HCT116 (cell line): ENCODE measurements around the gene CNTNAP2. TPM values are rescaled to one million over a fixed set of nuclear protein-coding genes. Genes with fewer than 3 reads are reported as not detected.

Source experiments
- ATAC-seq: fragments of 200-7000 bp; cut with Tn5 transposase; 2 replicates; pipeline ENCODE4 v1.9.1; 2020; ENCODE audit warnings: mild to moderate bottlenecking, moderate library complexity
- BruUV-seq: library from RNA; stranded (reverse); fragments of 400-500 nt; replicated peaks from 2 replicates; lab custom pipeline; 2021; lab: Mats Ljungman, UMichigan
- CTCF ChIA-PET: fragments of 300-600 bp; sonication (Branson Sonifier 250); formaldehyde crosslinking; loops from one replicate; lab custom pipeline; 2021; ENCODE audit warnings: antibody characterized with exemption; lab: Charles Lee
- POLR2A ChIA-PET: fragments of 300-600, 350-600 bp; sonication (Branson Sonifier 250); formaldehyde crosslinking; loops from one replicate; lab custom pipeline; 2021; ENCODE audit warnings: antibody characterized with exemption; lab: Charles Lee
- RAD21 ChIA-PET, 2 experiments: fragments of 300-600 bp; sonication (Branson Sonifier 250); formaldehyde crosslinking; loops; one replicate each; lab custom pipeline; 2023; ENCODE audit warnings: low total read pairs in 2 of 2; ENCODE audit not compliant: uncharacterized antibody in 2 of 2, unreplicated experiment in 2 of 2, low non-redundant PET in 1 of 2; lab: Charles Lee
- DNase-seq: peaks from one replicate; pipeline ENCODE4 v3.0.0-alpha.2; 2010; ENCODE audit warnings: low read depth, low spot score
- H2AFZ ChIP-seq: fragments of 200-600 bp; shearing (Covaris generic), sonication (generic); 2 replicates; pipeline ENCODE4 v1.6.1; 2017; ENCODE audit warnings: low read depth, mixed run types, mixed read lengths, antibody characterized with exemption, low read length; ENCODE audit not compliant: poor library complexity, severe bottlenecking
- H3K27ac ChIP-seq: 2 replicates; pipeline ENCODE4 v1.5.1; 2012; ENCODE audit warnings: low read depth, low read length
- H3K27me3 ChIP-seq: fragments of 200-600 bp; sonication (generic); 2 replicates; pipeline ENCODE4 v1.6.1; 2016; ENCODE audit warnings: mixed run types, low read length, mixed read lengths; ENCODE audit not compliant: insufficient read depth
- H3K36me3 ChIP-seq, 2 experiments: fragments of 200-500 bp in 1 of 2; fragments of 200-600 bp in 1 of 2; sonication (Bioruptor generic) in 1 of 2; sonication (generic) in 1 of 2; 2 replicates each; pipeline versions ENCODE4 v1.5.1 to v1.6.1; 2014 to 2016; ENCODE audit warnings: low read length in 2 of 2, inconsistent platforms in 1 of 2, mixed read lengths in 1 of 2, mixed run types in 1 of 2; ENCODE audit not compliant: insufficient read depth in 2 of 2, control insufficient read depth in 1 of 2
- H3K4me1 ChIP-seq, 2 experiments: fragments of 200-600 bp in 1 of 2; sonication (generic) in 1 of 2; 2 replicates each; pipeline versions ENCODE4 v1.5.1 to v1.6.1; 2012 to 2017; ENCODE audit warnings: low read length in 2 of 2, inconsistent platforms in 1 of 2, mild to moderate bottlenecking in 1 of 2, mixed read lengths in 1 of 2, mixed run types in 1 of 2, moderate library complexity in 1 of 2; ENCODE audit not compliant: insufficient read depth in 2 of 2, control insufficient read depth in 1 of 2
- H3K4me2 ChIP-seq: fragments of 200-600 bp; sonication (generic); 2 replicates; pipeline ENCODE4 v1.6.1; 2017; ENCODE audit warnings: mixed run types, low read length, mixed read lengths
- H3K4me3 ChIP-seq, 2 experiments: fragments of 200-600 bp in 1 of 2; sonication (generic) in 1 of 2; replicated peaks in 1 of 2; 2 replicates each; pipeline ENCODE4 v1.5.1; 2011 to 2016; ENCODE audit warnings: low read length in 2 of 2, control low read depth in 1 of 2, low read depth in 1 of 2, mild to moderate bottlenecking in 1 of 2, mixed read lengths in 1 of 2, mixed run types in 1 of 2
- H3K79me2 ChIP-seq: fragments of 200-600 bp; sonication (generic); 2 replicates; pipeline ENCODE4 v1.6.1; 2017; ENCODE audit warnings: mild to moderate bottlenecking, mixed run types, low read length, moderate library complexity, mixed read lengths; ENCODE audit not compliant: insufficient read depth
- H3K9ac ChIP-seq: fragments of 200-600 bp; sonication (generic); 2 replicates; pipeline ENCODE4 v1.6.1; 2016; ENCODE audit warnings: low read length, mixed read lengths
- H3K9me2 ChIP-seq: fragments of 200-600 bp; sonication (generic), shearing (Covaris generic); 2 replicates; pipeline ENCODE4 v1.6.1; 2017; ENCODE audit warnings: mixed run types, mild to moderate bottlenecking, moderate library complexity; ENCODE audit not compliant: insufficient read depth
- H3K9me3 ChIP-seq, 2 experiments: fragments of 200-500 bp in 1 of 2; fragments of 200-600 bp in 1 of 2; sonication (Bioruptor generic) in 1 of 2; sonication (generic) in 1 of 2; 2 replicates each; pipeline ENCODE4 v1.6.1; 2014 to 2017; ENCODE audit warnings: low read length in 2 of 2, mixed read lengths in 2 of 2, inconsistent platforms in 1 of 2, low read depth in 1 of 2, mild to moderate bottlenecking in 1 of 2, mixed run types in 1 of 2, moderate library complexity in 1 of 2; ENCODE audit not compliant: control insufficient read depth in 1 of 2, insufficient read depth in 1 of 2
- H4K20me1 ChIP-seq: fragments of 200-600 bp; sonication (generic), shearing (Covaris generic); 2 replicates; pipeline ENCODE4 v1.6.1; 2017; ENCODE audit warnings: mixed run types, mild to moderate bottlenecking, moderate library complexity; ENCODE audit not compliant: insufficient read depth
- CBX3 ChIP-seq: IDR thresholded peaks from 2 replicates; pipeline ENCODE4 v1.6.1; 2012; ENCODE audit warnings: low read depth
- CEBPB ChIP-seq: IDR thresholded peaks from 2 replicates; pipeline ENCODE4 v1.6.1; 2012; ENCODE audit warnings: low read depth
- CTCF ChIP-seq, 3 experiments: fragments of 200-600 bp in 1 of 3; sonication (generic) in 1 of 3; IDR thresholded peaks in 2 of 3; conservative IDR thresholded peaks in 1 of 3; 2 replicates each; pipeline ENCODE4 v1.5.1; 2012 to 2017; ENCODE audit warnings: low read depth in 2 of 3, low read length in 2 of 3, antibody characterized with exemption in 1 of 3, borderline replicate concordance in 1 of 3, control low read depth in 1 of 3, mild to moderate bottlenecking in 1 of 3, mixed read lengths in 1 of 3, mixed run types in 1 of 3, moderate library complexity in 1 of 3; ENCODE audit not compliant: insufficient read depth in 1 of 3
- ELF1 ChIP-seq: IDR thresholded peaks from 2 replicates; pipeline ENCODE4 v1.6.1; 2012; ENCODE audit warnings: low read depth, borderline replicate concordance
- EZH2phosphoT487 ChIP-seq: fragments of 200-600 bp; IDR thresholded peaks from 2 replicates; pipeline ENCODE4 v1.6.1; 2018; ENCODE audit warnings: antibody characterized with exemption, borderline replicate concordance
- FOSL1 ChIP-seq: IDR thresholded peaks from 2 replicates; pipeline ENCODE4 v1.6.1; 2012; ENCODE audit warnings: low read depth
- JUND ChIP-seq: IDR thresholded peaks from 2 replicates; pipeline ENCODE4 v1.6.1; 2012
- POLR2A ChIP-seq: IDR thresholded peaks from 2 replicates; pipeline ENCODE4 v1.7.0; 2011; ENCODE audit warnings: borderline replicate concordance; ENCODE audit not compliant: insufficient read depth, insufficient read length; ENCODE audit errors: extremely low read depth
- REST ChIP-seq: IDR thresholded peaks from 2 replicates; pipeline ENCODE4 v1.6.1; 2012; ENCODE audit warnings: low read depth
- SP1 ChIP-seq: IDR thresholded peaks from 2 replicates; pipeline ENCODE4 v1.6.1; 2012; ENCODE audit warnings: low read depth
- SRF ChIP-seq: IDR thresholded peaks from 2 replicates; pipeline ENCODE4 v1.6.1; 2012; ENCODE audit warnings: low read depth
- TCF7L2 ChIP-seq: IDR thresholded peaks from 2 replicates; pipeline ENCODE4 v1.7.0; 2011; ENCODE audit warnings: borderline replicate concordance, inconsistent platforms; ENCODE audit not compliant: insufficient read depth, insufficient read length; ENCODE audit errors: extremely low read depth
- ZBTB33 ChIP-seq: IDR thresholded peaks from 2 replicates; pipeline ENCODE4 v1.6.1; 2011; ENCODE audit warnings: mild to moderate bottlenecking, low read length, moderate library complexity; ENCODE audit not compliant: insufficient replicate concordance; ENCODE audit errors: extremely low read depth
- intact Hi-C: fragments of 100-400 bp; cut with micrococcal nuclease; formaldehyde crosslinking; loops from 2 replicates; pipeline ENCODE4 v1.10.0; 2022
- total RNA-seq: library from RNA; stranded (reverse); gene quantifications from one replicate; pipeline ENCODE4 v1.2.1, GENCODE V29; 2021; ENCODE audit not compliant: unreplicated experiment
- TF ChIP-seq, protein P1 (sequence below): IDR thresholded peaks from 2 replicates; pipeline ENCODE4 v1.6.1; 2012
- TF ChIP-seq, protein P2 (sequence below): IDR thresholded peaks from 2 replicates; pipeline ENCODE4 v1.6.1; 2012

Gene CNTNAP2
- total RNA-seq, 1 experiment from 2014 or later: 0.37 TPM

- intact Hi-C loops: no loop called here
- DNase-seq (no peak), ATAC-seq (no peak)
- no peak overlapping the region for H3K4me2 ChIP-seq
- no peak overlapping the region for H3K27ac ChIP-seq
- H3K9ac ChIP-seq: no peak overlapping the region
- H3K9me2 ChIP-seq: no peaks in the 10 kb centered on the region
- H3K4me3 ChIP-seq: no peak overlapping the region
- peaks cover 12 to 13% of the 10 kb centered on the region in 2 experiments; a peak in 2 of 4 replicates for H3K9me3 ChIP-seq
- CTCF ChIA-PET: no interaction called here
- no peaks in the 10 kb centered on the region for H3K4me1 ChIP-seq
- POLR2A ChIA-PET: no interaction called here
- H4K20me1 ChIP-seq: no peaks in the 10 kb centered on the region
- no peaks in the 10 kb centered on the region for H3K36me3 ChIP-seq
- no peak for TF ChIP-seq CEBPB
- no peak for TF ChIP-seq SRF
- no peak for TF ChIP-seq EZH2phosphoT487
- TF ChIP-seq, protein P1, sequence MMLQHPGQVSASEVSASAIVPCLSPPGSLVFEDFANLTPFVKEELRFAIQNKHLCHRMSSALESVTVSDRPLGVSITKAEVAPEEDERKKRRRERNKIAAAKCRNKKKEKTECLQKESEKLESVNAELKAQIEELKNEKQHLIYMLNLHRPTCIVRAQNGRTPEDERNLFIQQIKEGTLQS: no peak
- no peak for TF ChIP-seq CBX3
- no peak for TF ChIP-seq CTCF (IDR thresholded peaks at IDR 0.05 in 2 of 3, conservative IDR thresholded peaks at IDR 0.05 in 1 of 3; ENCODE audit: borderline replicate concordance in 1 of 3, insufficient read depth in 1 of 3, low read depth in 2 of 3, low read length in 2 of 3)
- no peak for TF ChIP-seq ZBTB33
- no peak for TF ChIP-seq REST
- TF ChIP-seq JUND: no peak
- TF ChIP-seq TCF7L2: no peak
- no peak for TF ChIP-seq POLR2A
- no peak for TF ChIP-seq ELF1
- no peak for TF ChIP-seq SP1
- TF ChIP-seq, protein P2, sequence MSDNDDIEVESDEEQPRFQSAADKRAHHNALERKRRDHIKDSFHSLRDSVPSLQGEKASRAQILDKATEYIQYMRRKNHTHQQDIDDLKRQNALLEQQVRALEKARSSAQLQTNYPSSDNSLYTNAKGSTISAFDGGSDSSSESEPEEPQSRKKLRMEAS: no peak
- TF ChIP-seq FOSL1: no peak
- no peaks in the 10 kb centered on the region for H3K27me3 ChIP-seq
- H2AFZ ChIP-seq: no peak overlapping the region
- BruUV-seq: no TSS peak
- no peaks in the 10 kb centered on the region for H3K79me2 ChIP-seq
- RAD21 ChIA-PET: no interaction called here
These were observed 214.8 kb downstream of the CNTNAP2 start for GRCh38 chr7:146331369-146331768.
